AG09309 (cell line): ENCODE measurements around the gene COL18A1.

ENCODE experiments used
- DNase-seq: peaks from one replicate; pipeline ENCODE4 v3.0.0-alpha.2; 2010; ENCODE audit warnings: low read depth
- H3K4me3 ChIP-seq: 2 replicates; pipeline ENCODE4 v1.5.1; 2011; ENCODE audit warnings: mild to moderate bottlenecking, low read depth, low read length, moderate library complexity; ENCODE audit not compliant: control insufficient read depth
- TF ChIP-seq, protein P1 (sequence below): IDR thresholded peaks from 2 replicates; pipeline ENCODE4 v1.5.1; 2011; ENCODE audit warnings: mild to moderate bottlenecking, low read depth, low read length, inconsistent platforms; ENCODE audit not compliant: insufficient read depth, control insufficient read depth; ENCODE audit errors: missing control alignments

The COL18A1 gene

GRCh38 chr21:45540601-45540970, 135.6 kb downstream of the COL18A1 start:
- no peak overlapping the region for H3K4me3 ChIP-seq
- no peak for DNase-seq
- TF ChIP-seq, protein P1, sequence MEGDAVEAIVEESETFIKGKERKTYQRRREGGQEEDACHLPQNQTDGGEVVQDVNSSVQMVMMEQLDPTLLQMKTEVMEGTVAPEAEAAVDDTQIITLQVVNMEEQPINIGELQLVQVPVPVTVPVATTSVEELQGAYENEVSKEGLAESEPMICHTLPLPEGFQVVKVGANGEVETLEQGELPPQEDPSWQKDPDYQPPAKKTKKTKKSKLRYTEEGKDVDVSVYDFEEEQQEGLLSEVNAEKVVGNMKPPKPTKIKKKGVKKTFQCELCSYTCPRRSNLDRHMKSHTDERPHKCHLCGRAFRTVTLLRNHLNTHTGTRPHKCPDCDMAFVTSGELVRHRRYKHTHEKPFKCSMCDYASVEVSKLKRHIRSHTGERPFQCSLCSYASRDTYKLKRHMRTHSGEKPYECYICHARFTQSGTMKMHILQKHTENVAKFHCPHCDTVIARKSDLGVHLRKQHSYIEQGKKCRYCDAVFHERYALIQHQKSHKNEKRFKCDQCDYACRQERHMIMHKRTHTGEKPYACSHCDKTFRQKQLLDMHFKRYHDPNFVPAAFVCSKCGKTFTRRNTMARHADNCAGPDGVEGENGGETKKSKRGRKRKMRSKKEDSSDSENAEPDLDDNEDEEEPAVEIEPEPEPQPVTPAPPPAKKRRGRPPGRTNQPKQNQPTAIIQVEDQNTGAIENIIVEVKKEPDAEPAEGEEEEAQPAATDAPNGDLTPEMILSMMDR, result no peak

DNA sequence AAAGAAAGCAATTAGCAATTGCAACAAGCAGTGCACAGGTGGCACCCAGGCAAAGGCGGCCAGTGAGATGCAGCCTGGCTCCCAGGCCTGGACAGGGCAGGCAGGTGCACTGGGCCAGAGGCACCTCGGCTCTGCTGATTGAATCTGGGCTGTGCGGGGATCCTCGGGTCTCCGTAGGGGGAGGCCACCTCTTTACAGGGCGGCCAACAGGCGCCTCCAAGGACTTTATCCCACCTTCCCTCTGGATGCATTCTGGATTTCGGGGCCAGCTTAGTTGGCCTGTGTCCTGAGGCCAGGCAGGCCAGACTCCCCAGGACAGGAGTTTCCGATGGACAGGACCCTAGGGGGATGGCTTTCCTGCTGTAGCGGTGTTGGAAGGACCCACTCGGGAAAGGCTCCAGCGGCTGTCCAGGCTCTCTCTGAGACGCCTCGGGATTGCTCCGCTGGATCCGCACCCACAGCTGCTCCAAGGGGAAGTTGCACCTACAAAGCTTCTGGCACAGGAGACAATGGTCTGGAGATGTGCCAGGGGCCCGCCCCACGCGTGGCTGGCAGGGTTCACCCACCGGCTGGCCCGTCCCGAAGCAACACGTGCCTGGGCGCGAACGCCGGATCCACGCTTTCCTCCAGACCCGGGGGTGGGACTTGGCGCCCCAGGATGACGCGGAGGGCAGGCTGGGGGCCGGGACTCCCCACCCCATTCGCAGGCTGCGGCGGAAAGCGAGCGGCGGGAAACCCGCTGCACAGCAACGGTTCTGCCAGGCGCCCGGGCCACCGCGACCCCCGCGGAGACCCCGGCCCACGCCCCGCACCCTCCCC, 136.5 kb downstream of the COL18A1 start:
- H3K4me3 ChIP-seq, result peak overlapping the region; percentile 41
- DNase-seq, result no peak

GRCh38 chr21:45542242-45542666, 137.3 kb downstream of the COL18A1 start, which contains the start of gene SLC19A1:
Gene SLC19A1 (minus strand): TSS chr21:45542440. CDS start chr21:45537959, 4,481 bp downstream.
- no peak for DNase-seq
- TF ChIP-seq, protein P1, result peak; percentile 32
- H3K4me3 ChIP-seq, result peak within 1 kb of the TSS; percentile 41

More for the DNA sequence above, 136.5 kb downstream of the COL18A1 start:
- TF ChIP-seq, protein P1, result no peak

DNA sequence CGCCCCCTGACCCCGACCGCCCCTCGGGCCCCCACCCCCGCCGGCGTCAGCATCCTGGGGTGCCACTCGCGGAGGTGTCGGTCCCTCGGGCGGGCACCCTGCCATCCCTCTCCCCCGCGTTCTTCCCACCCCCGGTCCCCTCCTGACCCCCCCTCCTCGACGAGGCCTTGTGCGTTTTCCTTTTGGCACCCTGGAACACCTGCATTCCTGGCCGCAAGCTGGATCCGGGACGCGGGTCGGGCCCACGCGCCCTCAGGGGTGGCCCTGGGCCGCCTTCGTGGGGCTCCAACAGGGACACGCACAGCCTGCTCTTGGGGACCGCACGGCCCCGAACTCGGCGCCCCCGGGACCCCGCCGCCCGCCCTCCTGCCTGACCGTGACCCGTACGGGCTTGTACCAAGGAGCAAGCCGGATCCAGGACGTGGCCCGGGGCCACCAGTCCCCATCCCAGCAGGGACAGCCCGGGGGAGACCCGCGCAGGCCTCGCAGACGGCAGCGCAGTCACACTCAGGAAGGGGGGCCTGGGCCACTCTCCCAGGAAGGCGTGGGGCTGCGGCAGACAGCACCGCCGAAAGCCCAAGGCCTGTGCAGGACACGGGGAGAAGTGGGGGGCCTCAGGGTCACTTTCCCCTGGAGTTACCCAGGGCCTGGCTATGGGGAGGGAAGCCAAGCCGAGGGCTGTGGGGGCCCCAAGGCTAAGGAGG, 137.9 kb downstream of the COL18A1 start:
- TF ChIP-seq, protein P1, result no peak
- peak overlapping the region; percentile 41 for H3K4me3 ChIP-seq
- DNase-seq, result no peak

- TF ChIP-seq, protein P1, result no peak
- no peak overlapping the region for H3K4me3 ChIP-seq
- DNase-seq, result no peak
Observed at GRCh38 chr21:45543371-45543709, 138.4 kb downstream of the COL18A1 start.

- TF ChIP-seq, protein P1, result no peak
- DNase-seq, result no peak
- H3K4me3 ChIP-seq, result no peak overlapping the region
Observed at GRCh38 chr21:45543710-45544448, 138.9 kb downstream of the COL18A1 start.
